Measurements from ENCODE around the gene PCGF1. TPM values are rescaled to one million over a fixed set of nuclear protein-coding genes. Genes with fewer than 3 reads are reported as not detected.

The PCGF1 gene
- total and polyA plus RNA-seq, 8 donors: 20.4 to 33.6 (median 24.1) TPM

GRCh38 chr2:74500578-74500946, 6.9 kb downstream of the PCGF1 start:
- ATAC-seq (no peak), DNase-seq (peak in 1 of 4 donors; percentile 4)
- peaks cover 30 to 67% of the 10 kb centered on the region in 2 donors for H3K4me1 ChIP-seq
- TF ChIP-seq CTCF (IDR thresholded peaks at IDR 0.05): no peak
- peaks cover 0 to 10% of the 10 kb centered on the region in 2 donors for H3K36me3 ChIP-seq
- no peaks in the 10 kb centered on the region for H3K9me3 ChIP-seq
- intact Hi-C loops (cut with DNase I): no loop called here
- H3K4me3 ChIP-seq: no peak overlapping the region
- H3K27ac ChIP-seq: no peak overlapping the region
- H3K27me3 ChIP-seq: peaks cover 30 to 72% of the 10 kb centered on the region in 2 donors

GRCh38 chr2:74499940-74500577, 7.4 kb downstream of the PCGF1 start:
- H3K27me3 ChIP-seq: peaks cover 30 to 72% of the 10 kb centered on the region in 2 donors
- no peak overlapping the region for H3K27ac ChIP-seq
- H3K36me3 ChIP-seq: peaks cover 0 to 5% of the 10 kb centered on the region in 2 donors
- H3K9me3 ChIP-seq: no peaks in the 10 kb centered on the region
- TF ChIP-seq CTCF (IDR thresholded peaks at IDR 0.05): no peak
- peak overlapping the region in 1 of 2 donors; percentile 53 for H3K4me3 ChIP-seq
- ATAC-seq (no peak), DNase-seq (peak in 1 of 4 donors; percentile 67)
- H3K4me1 ChIP-seq: peaks cover 25 to 62% of the 10 kb centered on the region in 2 donors
- intact Hi-C loops (cut with DNase I): no loop called here

- peaks cover 0 to 3% of the 10 kb centered on the region in 2 donors for H3K36me3 ChIP-seq
- intact Hi-C loops (cut with DNase I): no loop called here
- no peak within 1 kb of the TSS for H3K27ac ChIP-seq
Observed at GRCh38 chr2:74499267-74499939, 8.1 kb downstream of the PCGF1 start, which contains the start of gene LBX2. TSS of gene LBX2 (minus strand) at chr2:74499603. CDS start at chr2:74499537, 66 bp downstream.

GRCh38 chr2:74498500-74499266, 8.8 kb downstream of the PCGF1 start:
- peaks cover 0 to 10% of the 10 kb centered on the region in 2 donors for H3K36me3 ChIP-seq
- no peaks in the 10 kb centered on the region for H3K9me3 ChIP-seq
- no peak overlapping the region for H3K27ac ChIP-seq
- TF ChIP-seq CTCF (IDR thresholded peaks at IDR 0.05): no peak
- DNase-seq: peak in 1 of 4 donors; percentile 20
- peaks cover 30 to 72% of the 10 kb centered on the region in 2 donors for H3K27me3 ChIP-seq
- intact Hi-C loops (cut with DNase I): no loop called here
- H3K4me3 ChIP-seq: peak overlapping the region; percentile 33 to 53
- H3K4me1 ChIP-seq: peaks cover 24 to 48% of the 10 kb centered on the region in 2 donors
- ATAC-seq: peak; percentile 19

More at GRCh38 chr2:74499267-74499939, 8.1 kb downstream of the PCGF1 start, which contains the start of gene LBX2:
- DNase-seq (peak in 1 of 4 donors; percentile 81), ATAC-seq (peak; percentile 1)
- Histone ChIP-seq H3K4me3 (peak within 1 kb of the TSS; percentile 33 to 53), H3K4me1 (peaks cover 25 to 55% of the 10 kb centered on the region in 2 donors), H3K27me3 (peaks cover 30 to 72% of the 10 kb centered on the region in 2 donors), H3K9me3 (no peaks in the 10 kb centered on the region)
- TF ChIP-seq CTCF (IDR thresholded peaks at IDR 0.05): no peak

Data from left lung (tissue), 10 donors.